BLaER1 treated with 17β-estradiol and CSF1 and Interleukin-3, amounts not matched to agents 10 nM and 100 nM (cell line): ENCODE data around the gene TNFSF11.
A peak's percentile ranks its signal among the peaks of the same experiment; 100 is the strongest.
"Not testable (repeated sequence)": the region's sequence is repeated elsewhere in the genome, so short reads cannot be mapped to it uniquely, and the experiment has no call there.

Experiments
- H3K27ac ChIP-seq, 11 experiments: shearing (Covaris generic); formaldehyde crosslinking; 2 replicates each; pipeline ENCODE4 v1.8.1; 2022
- H3K27me3 ChIP-seq, 11 experiments: shearing (Covaris generic); formaldehyde crosslinking; 2 replicates each; pipeline ENCODE4 v1.8.1; 2022
- H3K36me3 ChIP-seq, 11 experiments: shearing (Covaris generic); formaldehyde crosslinking; 2 replicates each; pipeline ENCODE4 v1.8.1; 2022
- H3K4me1 ChIP-seq, 10 experiments: shearing (Covaris generic); formaldehyde crosslinking; 2 replicates each; pipeline ENCODE4 v1.8.1; 2022
- H3K4me2 ChIP-seq, 11 experiments: shearing (Covaris generic); formaldehyde crosslinking; 2 replicates each; pipeline ENCODE4 v1.8.1; 2022
- H3K4me3 ChIP-seq, 10 experiments: shearing (Covaris generic); formaldehyde crosslinking; 2 replicates each; pipeline ENCODE4 v1.8.1; 2022
- H3K9ac ChIP-seq, 11 experiments: shearing (Covaris generic); formaldehyde crosslinking; 2 replicates each; pipeline ENCODE4 v1.8.1; 2022
- H3K9me3 ChIP-seq, 11 experiments: shearing (Covaris generic); formaldehyde crosslinking; replicated peaks in 1 of 11; 2 replicates each; pipeline ENCODE4 v1.8.1; 2022
- H4K20me1 ChIP-seq, 11 experiments: shearing (Covaris generic); formaldehyde crosslinking; 2 replicates each; pipeline ENCODE4 v1.8.1; 2022
- Cebpa-rat ChIP-seq, 11 experiments: shearing (Covaris generic); IDR thresholded peaks; 2 replicates each; pipeline ENCODE4 v1.8.1; 2022

The TNFSF11 gene

DNA sequence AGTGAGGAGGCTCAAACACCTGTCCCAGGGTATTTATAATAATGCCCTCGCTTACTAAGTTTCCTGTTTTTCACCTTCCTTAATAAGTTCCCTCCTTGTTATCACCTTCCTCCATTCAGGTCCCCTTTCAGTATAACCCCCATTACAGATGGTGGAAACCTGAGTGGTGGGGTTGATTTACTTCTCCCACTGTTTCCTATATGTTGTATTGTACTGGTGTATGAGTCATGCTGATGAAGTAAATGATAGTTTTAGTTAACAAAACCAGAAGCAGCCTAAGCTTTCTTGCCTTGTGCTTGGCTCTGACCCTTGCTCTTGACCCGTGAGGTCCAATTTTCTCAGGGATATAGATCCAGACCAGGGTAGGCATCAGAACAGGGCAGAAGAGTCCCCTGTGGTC lies 22.3 kb upstream of the TNFSF11 start:
- Histone ChIP-seq H3K4me2 (peak overlapping the region in 3 of 11 experiments; percentile 21 to 62 (median 41); a peak in 6 of 22 replicates), H3K27me3 (no peaks in the 10 kb centered on the region), H3K4me3 (no peak overlapping the region), H3K9ac (no peak overlapping the region), H3K36me3 (no peaks in the 10 kb centered on the region), H4K20me1 (no peaks in the 10 kb centered on the region), H3K9me3 (no peaks in the 10 kb centered on the region), H3K27ac (no peak overlapping the region), H3K4me1 (peaks cover 10 to 54% (median 22%) of the 10 kb centered on the region in 10 experiments)
- TF ChIP-seq Cebpa-rat (IDR thresholded peaks at IDR 0.05): no peak

DNA sequence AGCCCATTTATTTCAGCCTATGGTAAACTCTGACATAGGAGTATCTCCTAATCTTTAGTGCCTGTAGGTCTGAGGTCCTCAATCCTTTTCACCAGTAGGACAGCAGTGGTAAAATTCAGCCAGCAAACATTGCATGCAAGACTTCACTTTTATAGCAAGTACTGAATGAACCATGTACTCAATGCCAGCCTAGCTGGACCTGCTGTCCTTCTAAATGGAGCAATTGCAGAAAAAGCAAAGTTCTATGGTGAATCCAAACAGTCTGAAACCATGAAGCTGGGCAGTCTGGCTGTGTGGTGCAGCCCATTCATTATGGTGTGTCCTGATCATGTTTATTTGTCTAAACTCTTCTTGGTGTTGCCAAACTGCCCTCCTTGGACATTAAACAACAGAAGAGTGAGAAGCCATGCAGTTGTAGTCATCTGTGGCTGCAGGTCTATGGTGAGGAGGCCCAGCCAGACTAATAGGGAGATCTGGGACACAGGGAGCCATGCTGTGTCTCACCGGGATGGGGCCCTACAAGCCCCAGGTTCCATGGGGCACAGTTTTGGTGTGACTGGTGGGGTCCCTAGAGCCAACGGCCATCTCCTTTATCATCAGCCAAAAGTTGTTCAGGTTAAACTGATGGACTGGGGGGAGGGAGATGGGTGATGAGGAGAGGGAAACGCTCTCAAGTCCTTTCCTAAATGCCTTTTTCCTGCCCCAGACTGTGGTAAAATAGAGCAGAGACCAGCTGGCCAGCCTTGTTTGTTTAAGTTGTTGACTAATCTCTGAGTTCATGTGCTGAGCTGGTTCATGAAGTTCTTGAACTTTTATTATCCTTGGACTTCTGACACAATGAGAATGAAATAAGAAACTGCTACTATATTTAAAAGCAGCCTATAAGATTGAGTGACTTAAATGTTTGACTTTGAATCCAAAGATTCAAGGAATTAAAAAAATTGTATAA lies 20.6 kb upstream of the TNFSF11 start:
- Histone ChIP-seq H3K27ac (no peak overlapping the region), H3K9me3 (peaks cover 0 to 2% (median 0%) of the 10 kb centered on the region in 11 experiments; a peak in 1 of 22 replicates), H3K4me2 (no peak overlapping the region), H3K4me3 (no peak overlapping the region), H3K9ac (no peak overlapping the region), H3K27me3 (no peaks in the 10 kb centered on the region), H4K20me1 (no peaks in the 10 kb centered on the region), H3K36me3 (no peaks in the 10 kb centered on the region), H3K4me1 (peaks cover 10 to 37% (median 15%) of the 10 kb centered on the region in 10 experiments)
- TF ChIP-seq Cebpa-rat (IDR thresholded peaks at IDR 0.05): no peak

DNA sequence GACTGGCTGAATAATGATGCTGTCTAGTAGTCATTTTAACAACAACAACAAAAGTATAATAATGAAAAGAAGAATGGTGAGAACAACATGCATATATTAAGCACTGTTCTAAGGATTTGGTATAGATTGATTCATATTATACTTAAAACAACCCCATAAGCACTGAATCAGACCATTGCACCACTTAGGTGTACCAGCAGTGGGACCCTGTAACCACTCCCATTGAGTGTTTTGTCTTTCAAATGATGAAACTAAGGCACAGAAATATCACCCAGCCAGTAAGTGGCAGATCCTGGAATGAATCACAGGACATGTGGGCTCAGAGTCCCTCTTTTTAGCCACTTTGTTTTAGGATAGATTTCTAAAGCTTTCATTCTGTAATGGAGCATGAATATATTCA lies 14.9 kb upstream of the TNFSF11 start:
- Histone ChIP-seq H3K4me3 (no peak overlapping the region), H3K9me3 (peaks cover 13 to 39% (median 26%) of the 10 kb centered on the region in 11 experiments; a peak in 21 of 22 replicates), H3K27me3 (no peaks in the 10 kb centered on the region), H4K20me1 (no peaks in the 10 kb centered on the region), H3K9ac (no peak overlapping the region), H3K4me2 (no peak overlapping the region), H3K4me1 (peaks cover 8 to 28% (median 19%) of the 10 kb centered on the region in 10 experiments), H3K36me3 (no peaks in the 10 kb centered on the region; a peak in 1 of 22 replicates), H3K27ac (peak overlapping the region in 2 of 11 experiments; percentile 7 to 44; a peak in 1 of 22 replicates)
- no peak for TF ChIP-seq Cebpa-rat (IDR thresholded peaks at IDR 0.05)

DNA sequence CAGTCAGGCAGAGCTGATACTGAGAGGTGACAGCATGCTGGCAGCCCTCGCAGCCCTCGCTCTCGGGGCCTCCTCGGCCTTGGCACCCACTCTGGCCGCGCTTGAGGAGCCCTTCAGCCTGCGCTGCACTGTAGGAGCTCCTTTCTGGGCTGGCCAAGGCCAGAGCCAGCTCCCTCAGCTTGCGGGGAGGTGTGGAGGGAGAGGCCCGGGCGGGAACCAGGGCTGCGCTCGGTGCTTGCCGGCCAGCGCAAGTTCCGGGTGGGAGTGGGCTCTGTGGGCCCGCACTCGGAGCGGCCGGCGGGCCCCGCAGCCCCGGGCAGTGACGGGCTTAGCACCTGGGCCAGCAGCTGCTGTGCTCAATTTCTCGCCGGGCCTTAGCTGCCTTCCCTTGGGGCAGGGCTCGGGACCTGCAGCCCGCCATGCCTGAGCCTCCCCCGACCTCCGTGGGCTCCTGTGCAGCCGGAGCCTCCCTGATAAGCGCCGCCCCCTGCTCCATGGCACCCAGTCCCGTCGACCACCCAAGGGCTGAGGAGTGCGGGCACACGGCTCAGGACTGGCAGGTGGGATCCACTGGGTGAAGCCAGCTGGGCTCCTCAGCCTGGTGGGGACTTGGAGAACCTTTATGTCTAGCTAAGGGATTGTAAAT lies 14.3 kb upstream of the TNFSF11 start:
- Histone ChIP-seq H3K9me3 (peaks cover 17 to 44% (median 31%) of the 10 kb centered on the region in 11 experiments), H3K27ac (peak overlapping the region in 3 of 11 experiments; percentile 7 to 44 (median 40); a peak in 3 of 22 replicates), H3K4me1 (peaks cover 8 to 28% (median 19%) of the 10 kb centered on the region in 10 experiments)
- H3K36me3 ChIP-seq, H3K9ac ChIP-seq, H4K20me1 ChIP-seq, H3K27me3 ChIP-seq, H3K4me3 ChIP-seq, H3K4me2 ChIP-seq: not testable (repeated sequence)

DNA sequence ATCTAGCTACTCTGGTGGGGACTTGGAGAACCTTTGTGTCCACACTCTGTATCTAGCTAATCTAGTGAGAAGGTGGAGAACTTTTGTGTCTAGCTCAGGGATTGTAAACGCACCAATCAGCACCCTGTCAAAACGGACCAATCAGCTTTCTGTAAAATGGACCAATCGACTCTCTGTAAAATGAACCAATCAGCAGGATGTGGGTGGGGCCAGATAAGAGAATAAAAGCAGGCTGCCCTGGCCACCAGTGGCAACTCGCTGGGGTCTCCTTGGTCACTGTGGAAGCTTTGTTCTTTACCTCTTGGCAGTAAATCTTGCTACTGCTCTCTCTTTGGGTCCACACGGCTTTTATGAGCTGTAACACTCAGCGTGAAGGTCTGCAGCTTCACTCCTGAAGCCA lies 13.6 kb upstream of the TNFSF11 start:
- H4K20me1 ChIP-seq, H3K36me3 ChIP-seq, H3K4me3 ChIP-seq, H3K9ac ChIP-seq, H3K27me3 ChIP-seq: not testable (repeated sequence)
- Histone ChIP-seq H3K4me1 (peaks cover 8 to 28% (median 19%) of the 10 kb centered on the region in 10 experiments), H3K4me2 (peak overlapping the region in 1 of 11 experiments; percentile 78; a peak in 1 of 22 replicates), H3K9me3 (peaks cover 17 to 44% (median 31%) of the 10 kb centered on the region in 11 experiments), H3K27ac (peak overlapping the region in 2 of 11 experiments; percentile 78 to 85; a peak in 3 of 22 replicates)

DNA sequence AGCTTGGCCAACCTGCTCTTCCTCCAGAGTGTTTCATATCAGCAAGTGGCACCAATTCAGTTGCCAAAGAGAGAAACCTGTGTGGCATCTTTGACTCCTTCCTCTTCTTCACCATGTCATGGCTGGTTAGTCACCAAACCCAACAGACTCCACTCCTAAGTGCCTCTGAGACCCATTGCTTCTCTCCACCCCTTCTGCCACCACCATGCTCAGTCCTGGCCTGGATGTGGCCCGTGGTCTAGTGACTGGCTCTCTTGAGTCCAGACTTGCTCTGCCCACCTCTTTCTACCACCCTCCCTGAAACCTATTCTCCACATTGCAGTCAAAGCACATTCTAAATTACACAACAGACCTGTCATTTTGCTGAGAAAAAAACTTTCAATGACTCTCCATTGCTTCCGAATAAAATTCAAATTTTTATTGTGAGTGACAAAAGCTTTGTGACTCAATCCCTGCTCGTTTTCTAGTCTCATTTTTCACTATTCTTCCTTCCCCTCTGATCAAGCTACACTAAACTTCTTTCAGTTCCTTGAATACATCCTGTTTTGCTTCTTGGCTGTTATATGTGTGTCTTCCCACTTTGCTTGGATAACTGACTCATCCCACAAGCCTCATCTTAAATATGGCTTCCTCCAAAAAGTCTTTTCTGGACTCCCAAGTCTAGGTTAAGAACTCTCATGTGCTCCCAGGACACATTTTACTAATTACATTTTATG lies 12.0 kb upstream of the TNFSF11 start:
- Histone ChIP-seq H3K4me1 (peaks cover 8 to 28% (median 19%) of the 10 kb centered on the region in 10 experiments), H3K9me3 (peaks cover 17 to 44% (median 31%) of the 10 kb centered on the region in 11 experiments), H4K20me1 (no peaks in the 10 kb centered on the region), H3K9ac (peak overlapping the region in 7 of 11 experiments; percentile 9 to 67 (median 32); a peak in 10 of 22 replicates), H3K27ac (peak overlapping the region in 9 of 11 experiments; percentile 35 to 85 (median 68); a peak in 17 of 22 replicates), H3K27me3 (no peaks in the 10 kb centered on the region), H3K4me3 (0 out of 20 replicates have a peak overlapping the region, but pooled peaks of 1 of the 10 experiments have one; percentile 1), H3K4me2 (peak overlapping the region; percentile 22 to 85 (median 62); a peak in 21 of 22 replicates), H3K36me3 (no peaks in the 10 kb centered on the region; a peak in 1 of 22 replicates)
- TF ChIP-seq Cebpa-rat (IDR thresholded peaks at IDR 0.05): no peak

DNA sequence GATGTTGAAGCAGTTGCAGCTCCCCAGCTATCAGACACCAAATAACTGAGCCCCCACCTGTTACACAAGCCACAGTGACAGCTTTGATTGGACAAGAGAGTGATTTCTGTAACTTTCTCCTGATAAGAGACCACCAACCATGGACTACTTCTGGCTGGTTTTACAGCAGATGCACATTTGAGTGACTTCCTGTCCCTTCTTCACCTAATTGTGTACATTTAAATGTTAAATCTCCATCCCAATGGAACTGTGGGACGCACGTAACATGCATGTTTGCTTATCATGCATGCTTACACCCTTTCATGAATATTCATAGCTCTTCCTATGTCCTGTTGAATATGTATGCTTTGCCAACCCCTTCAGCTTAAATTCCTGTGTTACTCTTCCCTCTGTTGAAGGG lies 6.0 kb upstream of the TNFSF11 start:
- Histone ChIP-seq H3K27me3 (no peaks in the 10 kb centered on the region), H3K4me3 (no peak overlapping the region), H3K27ac (no peak overlapping the region), H4K20me1 (no peaks in the 10 kb centered on the region), H3K4me1 (peaks cover 0 to 12% (median 3%) of the 10 kb centered on the region in 10 experiments; a peak in 7 of 20 replicates), H3K9me3 (peaks cover 7 to 33% (median 19%) of the 10 kb centered on the region in 11 experiments; a peak in 21 of 22 replicates), H3K9ac (no peak overlapping the region), H3K4me2 (peak overlapping the region in 1 of 11 experiments; percentile 7; a peak in 1 of 22 replicates), H3K36me3 (no peaks in the 10 kb centered on the region; a peak in 1 of 22 replicates)
- no peak for TF ChIP-seq Cebpa-rat (IDR thresholded peaks at IDR 0.05)

DNA sequence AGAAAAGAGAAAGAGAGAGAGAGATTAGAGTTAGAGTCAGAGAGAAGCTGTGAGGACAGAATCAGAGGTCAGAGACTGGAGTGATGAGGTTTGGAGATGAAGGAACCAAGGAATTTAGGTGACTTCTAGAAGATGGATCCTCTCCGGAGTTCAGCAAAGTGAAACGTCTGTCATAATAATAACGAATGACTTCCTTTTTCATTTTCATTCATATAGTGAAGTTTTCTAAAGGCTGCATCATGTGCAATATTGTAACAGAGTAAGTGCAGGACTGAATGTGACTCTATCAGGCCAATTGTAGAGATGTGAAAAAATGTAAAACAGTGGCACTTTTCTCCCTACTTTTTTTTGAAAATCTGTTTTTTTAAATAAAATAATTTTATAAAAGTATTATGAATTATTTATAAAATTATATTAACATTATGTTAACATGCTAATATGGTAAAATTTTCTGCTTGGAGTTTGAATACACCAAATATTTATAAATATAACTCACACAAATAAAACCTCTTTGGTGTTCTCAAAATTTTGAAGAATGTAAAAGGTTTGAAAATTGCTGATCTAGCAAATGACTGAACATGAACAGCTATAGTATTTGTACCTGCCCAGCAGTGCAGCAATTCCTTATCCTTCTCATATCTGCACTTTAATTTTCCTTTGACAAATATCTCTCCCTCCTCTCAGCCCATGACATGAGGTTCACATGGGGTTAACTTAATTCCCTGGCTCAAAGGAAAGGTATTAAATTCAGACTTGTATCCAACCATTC lies 4.2 kb upstream of the TNFSF11 start:
- H4K20me1 ChIP-seq: no peaks in the 10 kb centered on the region
- no peak overlapping the region for H3K4me3 ChIP-seq
- H3K4me2 ChIP-seq: peak overlapping the region in 3 of 11 experiments; percentile 29 to 43 (median 37); a peak in 5 of 22 replicates
- peaks cover 15 to 32% (median 23%) of the 10 kb centered on the region in 11 experiments for H3K9me3 ChIP-seq
- no peaks in the 10 kb centered on the region for H3K36me3 ChIP-seq
- H3K27ac ChIP-seq: no peak overlapping the region
- H3K9ac ChIP-seq: no peak overlapping the region
- H3K4me1 ChIP-seq: peaks cover 0 to 13% (median 3%) of the 10 kb centered on the region in 10 experiments; a peak in 6 of 20 replicates
- no peak for TF ChIP-seq Cebpa-rat (IDR thresholded peaks at IDR 0.05)
- no peaks in the 10 kb centered on the region for H3K27me3 ChIP-seq
